ENCODE results near the gene SUFU.

GRCh38 chr10:102534333-102534732 is 30.6 kb downstream of the SUFU start:
- TF ChIP-seq EP300 (IDR thresholded peaks at IDR 0.05) (no peak), POLR2A (IDR thresholded peaks at IDR 0.05) (no peak)
- TF ChIP-seq, protein P1, sequence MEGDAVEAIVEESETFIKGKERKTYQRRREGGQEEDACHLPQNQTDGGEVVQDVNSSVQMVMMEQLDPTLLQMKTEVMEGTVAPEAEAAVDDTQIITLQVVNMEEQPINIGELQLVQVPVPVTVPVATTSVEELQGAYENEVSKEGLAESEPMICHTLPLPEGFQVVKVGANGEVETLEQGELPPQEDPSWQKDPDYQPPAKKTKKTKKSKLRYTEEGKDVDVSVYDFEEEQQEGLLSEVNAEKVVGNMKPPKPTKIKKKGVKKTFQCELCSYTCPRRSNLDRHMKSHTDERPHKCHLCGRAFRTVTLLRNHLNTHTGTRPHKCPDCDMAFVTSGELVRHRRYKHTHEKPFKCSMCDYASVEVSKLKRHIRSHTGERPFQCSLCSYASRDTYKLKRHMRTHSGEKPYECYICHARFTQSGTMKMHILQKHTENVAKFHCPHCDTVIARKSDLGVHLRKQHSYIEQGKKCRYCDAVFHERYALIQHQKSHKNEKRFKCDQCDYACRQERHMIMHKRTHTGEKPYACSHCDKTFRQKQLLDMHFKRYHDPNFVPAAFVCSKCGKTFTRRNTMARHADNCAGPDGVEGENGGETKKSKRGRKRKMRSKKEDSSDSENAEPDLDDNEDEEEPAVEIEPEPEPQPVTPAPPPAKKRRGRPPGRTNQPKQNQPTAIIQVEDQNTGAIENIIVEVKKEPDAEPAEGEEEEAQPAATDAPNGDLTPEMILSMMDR (IDR thresholded peaks at IDR 0.05) = no peak

Data from sigmoid colon (tissue), 4 donors.